Stimulated activated CD4-positive, alpha-beta T cell treated with anti-CD3 and anti-CD28 coated beads, Interleukin-2, amount 100 ng/mL, for 24 hours (primary cell): ENCODE data around the gene RAB21.
A peak's percentile ranks its signal among the peaks of the same experiment; 100 is the strongest.

ENCODE experiments used
- DNase-seq, 2 donors: peaks; one replicate each; pipeline ENCODE4 v3.0.0-alpha.2; 2020

RAB21 gene

GRCh38 chr12:71754461-71755145, at the start of gene RAB21:
TSS of gene RAB21 (plus strand) at chr12:71754863. CDS start at chr12:71755130, 267 bp downstream.
- DNase-seq = peak; percentile 99 to 100

- DNase-seq = no peak
Measured at GRCh38 chr12:71704920-71705319, 49.7 kb upstream of the RAB21 start.

GRCh38 chr12:71708658-71709057, 46.0 kb upstream of the RAB21 start:
- no peak for DNase-seq

GRCh38 chr12:71710276-71711125, 44.2 kb upstream of the RAB21 start:
- no peak for DNase-seq

GRCh38 chr12:71718611-71719010, 36.1 kb upstream of the RAB21 start:
- DNase-seq = no peak

- no peak for DNase-seq
Measured at GRCh38 chr12:71719647-71720370, 34.9 kb upstream of the RAB21 start.

GRCh38 chr12:71721783-71722505, 32.7 kb upstream of the RAB21 start:
- no peak for DNase-seq

GRCh38 chr12:71725011-71725410, 29.7 kb upstream of the RAB21 start:
- no peak for DNase-seq

GRCh38 chr12:71726548-71726947, 28.1 kb upstream of the RAB21 start:
- DNase-seq = no peak

- DNase-seq = no peak
Measured at GRCh38 chr12:71727958-71728357, 26.7 kb upstream of the RAB21 start.

- no peak for DNase-seq
Measured at GRCh38 chr12:71730936-71731335, 23.7 kb upstream of the RAB21 start.

GRCh38 chr12:71731439-71732356, 23.0 kb upstream of the RAB21 start:
- no peak for DNase-seq

GRCh38 chr12:71732357-71732712, 22.3 kb upstream of the RAB21 start:
- DNase-seq = no peak

GRCh38 chr12:71737197-71737596, 17.5 kb upstream of the RAB21 start:
- no peak for DNase-seq

- DNase-seq = no peak
Measured at GRCh38 chr12:71742998-71743397, 11.7 kb upstream of the RAB21 start.

- DNase-seq = no peak
Measured at GRCh38 chr12:71744522-71745300, 10.0 kb upstream of the RAB21 start.

- peak; percentile 31 to 44 for DNase-seq
Measured at GRCh38 chr12:71746974-71747611, 7.6 kb upstream of the RAB21 start.

GRCh38 chr12:71748081-71748850, 6.4 kb upstream of the RAB21 start:
- DNase-seq = no peak

- DNase-seq = no peak
Measured at GRCh38 chr12:71749666-71750065, 5.0 kb upstream of the RAB21 start.

GRCh38 chr12:71752891-71753290, 1.8 kb upstream of the RAB21 start:
- no peak for DNase-seq
